Astrocyte of the spinal cord (primary cell): ENCODE measurements around the gene KLHL25.

Experiments
- DNase-seq: peaks from one replicate; pipeline ENCODE4 v3.0.0; 2011; ENCODE audit warnings: low read depth, low spot score
- H3K4me3 ChIP-seq: 2 replicates; pipeline ENCODE4 v1.5.1; 2011; ENCODE audit warnings: low read depth, mild to moderate bottlenecking, low read length, moderate library complexity
- CTCF ChIP-seq: IDR thresholded peaks from 2 replicates; pipeline ENCODE4 v1.5.1; 2012; ENCODE audit warnings: low read depth, mild to moderate bottlenecking, low read length, inconsistent platforms
- in situ Hi-C: cut with HindIII; loops from 2 replicates; pipeline ENCODE4 v1.10.0; 2017; ENCODE audit warnings: low sequenced_read_pairs

The KLHL25 gene

DNA sequence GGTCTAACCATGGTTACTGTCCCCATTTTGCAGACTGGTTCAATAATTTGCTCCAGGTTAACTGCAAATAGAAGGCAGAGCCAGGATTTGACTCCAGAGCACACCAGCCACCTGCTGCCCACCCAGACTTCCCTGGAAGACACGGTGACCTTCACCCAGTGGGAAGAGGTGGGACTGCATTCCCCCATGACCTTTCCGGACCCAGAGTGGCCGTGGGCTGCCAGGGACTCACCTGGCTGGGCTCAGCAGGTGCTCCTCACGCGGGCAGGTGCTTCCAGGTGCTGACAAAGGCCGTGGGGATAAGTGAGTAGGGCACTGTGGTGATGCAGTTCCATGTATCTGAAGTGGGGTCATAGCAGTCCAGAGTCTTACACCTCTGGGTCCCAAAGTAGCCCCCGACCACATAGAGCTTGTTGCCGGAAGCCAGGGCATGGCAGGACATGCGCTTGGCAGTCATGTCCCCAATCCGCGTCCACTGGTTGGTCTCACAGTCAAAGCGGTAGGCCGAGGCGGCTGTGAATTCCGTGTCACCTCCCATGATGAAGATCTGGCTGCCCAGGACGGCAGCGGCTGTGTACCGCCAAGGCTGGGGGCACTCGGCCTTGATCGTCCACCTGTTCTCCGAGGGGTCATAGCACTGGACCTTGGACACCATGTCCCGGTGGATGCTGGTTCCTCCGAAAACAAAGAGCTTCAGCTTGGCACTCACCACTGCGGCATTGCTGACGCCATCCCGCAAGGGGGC lies 26.8 kb downstream of the KLHL25 start:
- DNase-seq = no peak
- in situ Hi-C loops = no loop called here
- H3K4me3 ChIP-seq = no peak overlapping the region
- no peak for TF ChIP-seq CTCF

DNA sequence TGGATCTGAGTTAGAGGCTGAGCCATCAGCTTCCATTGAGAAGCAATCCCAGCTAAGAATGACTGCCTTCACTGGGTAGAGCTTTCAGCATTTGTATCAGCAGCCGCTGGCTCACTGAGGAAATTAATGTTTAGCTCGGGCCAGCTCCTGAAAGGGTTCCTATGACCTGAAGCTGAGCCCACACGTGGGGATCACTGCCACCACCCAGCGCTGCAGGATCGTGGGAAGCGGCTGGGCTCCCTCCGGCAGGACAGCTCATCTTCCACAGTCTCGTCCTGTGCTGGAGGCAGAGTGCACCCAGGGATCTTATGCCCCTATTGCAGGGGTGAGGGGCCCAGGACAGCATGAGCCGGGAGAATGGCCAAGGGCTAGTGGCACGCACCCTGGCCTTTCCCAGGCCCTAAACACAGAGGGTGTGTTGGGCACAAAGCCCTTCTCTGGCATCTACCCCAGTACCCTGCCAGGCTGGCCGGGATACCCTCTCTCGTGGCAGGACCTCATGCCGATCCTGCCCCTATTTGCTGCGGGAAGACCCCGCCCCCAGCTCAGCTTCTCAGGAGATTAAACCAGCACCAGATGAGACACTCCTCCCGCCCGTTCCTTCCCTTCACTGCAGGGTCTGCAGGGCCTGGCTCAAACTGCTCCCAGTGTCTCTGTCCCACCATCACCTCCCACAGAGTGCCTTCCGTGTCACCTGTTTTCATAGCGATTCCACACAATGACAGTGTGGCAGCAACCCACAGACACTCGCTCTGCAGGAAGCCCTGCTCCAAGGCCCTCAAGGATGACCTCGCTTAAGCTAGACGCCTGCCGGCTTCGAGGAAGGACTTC lies 28.5 kb downstream of the KLHL25 start:
- no peak for DNase-seq
- in situ Hi-C loops = no loop called here
- H3K4me3 ChIP-seq = no peak overlapping the region
- no peak for TF ChIP-seq CTCF

- DNase-seq = no peak
- no peak for TF ChIP-seq CTCF
Measured at GRCh38 chr15:85764649-85765277, 30.0 kb downstream of the KLHL25 start.

DNA sequence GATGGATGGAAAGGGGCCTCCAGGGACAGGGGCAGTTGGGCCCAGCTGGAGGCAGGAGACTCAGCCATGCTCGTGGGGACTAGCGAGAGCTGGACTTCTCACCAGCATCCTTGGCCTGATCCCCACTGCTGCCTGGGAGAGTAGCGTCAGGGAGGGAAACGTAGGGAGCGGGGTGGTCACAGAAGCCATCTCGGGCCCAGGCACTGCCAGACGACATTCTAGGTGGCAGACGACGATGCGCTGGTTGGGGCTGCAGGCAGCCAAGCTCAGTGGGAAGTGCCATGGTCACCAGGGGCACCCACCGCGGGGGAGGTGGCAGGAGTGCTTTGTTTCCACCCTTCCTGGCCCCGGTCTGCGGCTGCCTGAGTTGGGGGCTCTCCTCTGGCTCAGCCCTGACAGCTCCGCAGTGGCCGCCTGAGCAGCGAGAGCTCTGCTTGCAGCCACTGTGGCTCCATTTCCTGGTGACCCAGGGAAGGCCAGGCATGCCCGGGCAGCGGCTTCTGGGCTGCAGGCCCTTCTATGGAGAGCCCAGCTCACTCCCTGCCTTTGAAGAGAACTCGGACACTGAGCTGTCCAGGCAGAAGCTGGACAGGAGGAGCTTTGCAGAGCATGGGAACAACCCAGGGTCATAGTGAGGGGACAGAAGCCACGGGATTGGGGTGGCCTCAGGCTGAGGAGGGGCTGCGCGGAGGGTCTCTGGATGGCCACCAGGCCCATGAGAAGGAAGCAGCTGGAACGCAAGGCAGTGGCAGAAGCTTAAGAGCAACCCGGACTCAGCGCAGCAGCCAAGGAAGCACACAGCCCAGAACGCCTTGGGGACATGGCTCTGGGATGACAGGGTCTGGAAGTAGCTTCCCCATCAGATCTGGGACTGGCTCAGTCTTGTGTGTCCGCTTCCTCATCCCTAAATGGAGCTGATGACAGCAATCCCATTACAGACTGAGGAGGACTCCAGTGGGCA lies 30.8 kb downstream of the KLHL25 start:
- TF ChIP-seq CTCF = no peak
- no peak overlapping the region for H3K4me3 ChIP-seq
- DNase-seq = no peak
- in situ Hi-C loops = no loop called here

More at GRCh38 chr15:85764649-85765277, 30.0 kb downstream of the KLHL25 start:
- H3K4me3 ChIP-seq = no peak overlapping the region
- in situ Hi-C loops = no loop called here

GRCh38 chr15:85763157-85763556 lies 31.6 kb downstream of the KLHL25 start:
- TF ChIP-seq CTCF = no peak
- H3K4me3 ChIP-seq = no peak overlapping the region
- in situ Hi-C loops = no loop called here
- DNase-seq = no peak

DNA sequence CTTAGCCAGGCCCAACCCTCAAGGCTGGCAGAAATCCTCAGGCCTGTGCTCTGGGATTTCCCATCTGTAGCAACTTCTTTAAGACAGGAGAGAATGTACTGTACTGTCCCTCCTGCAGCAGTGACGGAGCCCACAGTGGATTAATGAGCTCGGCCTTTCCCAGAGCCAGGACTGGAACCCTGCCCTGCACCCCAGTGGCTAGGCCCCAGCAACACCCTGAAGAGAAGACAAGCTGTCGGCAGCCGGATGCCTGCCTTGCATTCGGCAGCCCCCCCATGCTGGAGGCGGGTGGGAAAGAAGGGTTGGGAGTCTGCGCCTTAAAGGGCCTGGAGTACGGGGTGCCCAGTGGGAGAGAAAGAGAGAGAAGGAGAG lies 32.0 kb downstream of the KLHL25 start:
- no peak for DNase-seq
- in situ Hi-C loops = no loop called here
- H3K4me3 ChIP-seq = no peak overlapping the region
- TF ChIP-seq CTCF = no peak
